Right lobe of liver (tissue), 6 donors: ENCODE data around the gene HOXA1. TPM values are rescaled to one million over a fixed set of nuclear protein-coding genes. Genes with fewer than 3 reads are reported as not detected.
A peak's percentile ranks its signal among the peaks of the same experiment; 100 is the strongest.

Experiments
- ATAC-seq, 4 donors: fragments of 200-7000 bp; cut with Tn5 transposase; one replicate each; pipeline ENCODE4 v1.9.1; 2020; ENCODE audit warnings: mild to moderate bottlenecking in 4 of 4, moderate library complexity in 4 of 4
- DNase-seq, 3 donors: peaks; one replicate each; pipeline ENCODE4 v3.0.0-alpha.2; 2020
- H3K27ac ChIP-seq, 3 donors: fragments of 200-600 bp; one replicate each; pipeline ENCODE4 v1.8.0; 2022
- H3K27me3 ChIP-seq, 2 donors: fragments of 200-600 bp; one replicate each; pipeline ENCODE4 v1.8.0; 2022
- H3K36me3 ChIP-seq, 4 donors: fragments of 200-600 bp; sonication (generic) in 1 of 4; one replicate each; pipeline versions ENCODE4 v1.5.1 to v1.8.0; 2017 to 2022; ENCODE audit warnings: control low read depth in 1 of 4
- H3K4me1 ChIP-seq, 4 donors: fragments of 200-600 bp; sonication (generic) in 1 of 4; one replicate each; pipeline versions ENCODE4 v1.5.1 to v1.8.0; 2017 to 2022; ENCODE audit warnings: control low read depth in 1 of 4
- H3K4me3 ChIP-seq, 3 donors: fragments of 200-600 bp; one replicate each; pipeline ENCODE4 v1.8.0; 2022
- H3K9me3 ChIP-seq, 4 donors: fragments of 200-600 bp; sonication (generic) in 1 of 4; one replicate each; pipeline versions ENCODE4 v1.5.1 to v1.8.0; 2017 to 2022; ENCODE audit warnings: control low read depth in 1 of 4
- POLR2A ChIP-seq: fragments of 450-650 bp; IDR thresholded peaks from one replicate; pipeline ENCODE4 v1.6.1; 2017; ENCODE audit warnings: antibody characterized with exemption, mild to moderate bottlenecking
- WGBS: methylation state at CpG from one replicate; pipeline ENCODE4 v1.1.6; 2018; ENCODE audit warnings: low coverage, low lambda C conversion rate; ENCODE audit not compliant: insufficient coverage; ENCODE audit errors: missing lambda C conversion rate; 5-methylcytosine and 5-hydroxymethylcytosine counted together
- intact Hi-C, 2 donors: fragments of 100-400 bp; cut with DNase I; formaldehyde crosslinking; loops; one replicate each; pipeline versions ENCODE4 v1.11.2 to v1.14.1; 2022
- total RNA-seq, 6 experiments: library from RNA; depleted of rRNA in 2 of 6; stranded (reverse); fragments of >200 nt in 2 of 6; fragmentation: NEBNext Ultra II Directional in 3 of 6; extraction: Animal tissue kit (Norgen Biotek cat#: 25700) in 3 of 6; gene quantifications; one replicate each; pipeline versions ENCODE4 v1.1.0 to v1.2.4, GENCODE V29; 2016 to 2023
- TF ChIP-seq, protein P1 (sequence below), 4 donors: fragments of 200-600 bp in 3 of 4; fragments of 450-650 bp in 1 of 4; IDR thresholded peaks; one replicate each; pipeline versions ENCODE4 v1.5.1 to v1.8.0; 2016 to 2022; ENCODE audit warnings: antibody characterized with exemption in 4 of 4, mild to moderate bottlenecking in 2 of 4
- donor health status: DM: no; HTN: yes; CAD: no.
- donor health status: DM: no; HTN: no; CAD: no.
- donor health status: DM: no; HTN: no; CAD: no.
- donor health status: DM: no; HTN: yes; CAD: no.
- donor health status: DM: no; HTN: yes; CAD: no.

Gene HOXA1
- total RNA-seq, 6 experiments from 2014 or later = 0.09 to 0.31 (median 0.17) TPM; not detected in 1

GRCh38 chr7:27106181-27106900, 10.5 kb upstream of the HOXA1 start:
- peaks cover 0 to 25% of the 10 kb centered on the region in 2 donors for H3K27me3 ChIP-seq
- 27% methylated on average over 17 of the region's 44 CpGs for WGBS
- no peaks in the 10 kb centered on the region for H3K36me3 ChIP-seq
- H3K27ac ChIP-seq = peak overlapping the region; percentile 5 to 71 (median 65)
- peak; percentile 18 to 43 (median 27) for ATAC-seq
- no peak for TF ChIP-seq POLR2A
- TF ChIP-seq, protein P1, sequence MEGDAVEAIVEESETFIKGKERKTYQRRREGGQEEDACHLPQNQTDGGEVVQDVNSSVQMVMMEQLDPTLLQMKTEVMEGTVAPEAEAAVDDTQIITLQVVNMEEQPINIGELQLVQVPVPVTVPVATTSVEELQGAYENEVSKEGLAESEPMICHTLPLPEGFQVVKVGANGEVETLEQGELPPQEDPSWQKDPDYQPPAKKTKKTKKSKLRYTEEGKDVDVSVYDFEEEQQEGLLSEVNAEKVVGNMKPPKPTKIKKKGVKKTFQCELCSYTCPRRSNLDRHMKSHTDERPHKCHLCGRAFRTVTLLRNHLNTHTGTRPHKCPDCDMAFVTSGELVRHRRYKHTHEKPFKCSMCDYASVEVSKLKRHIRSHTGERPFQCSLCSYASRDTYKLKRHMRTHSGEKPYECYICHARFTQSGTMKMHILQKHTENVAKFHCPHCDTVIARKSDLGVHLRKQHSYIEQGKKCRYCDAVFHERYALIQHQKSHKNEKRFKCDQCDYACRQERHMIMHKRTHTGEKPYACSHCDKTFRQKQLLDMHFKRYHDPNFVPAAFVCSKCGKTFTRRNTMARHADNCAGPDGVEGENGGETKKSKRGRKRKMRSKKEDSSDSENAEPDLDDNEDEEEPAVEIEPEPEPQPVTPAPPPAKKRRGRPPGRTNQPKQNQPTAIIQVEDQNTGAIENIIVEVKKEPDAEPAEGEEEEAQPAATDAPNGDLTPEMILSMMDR (IDR thresholded peaks at IDR 0.05) = no peak
- intact Hi-C loops = no loop called here
- DNase-seq = peak in 1 of 3 donors; percentile 33
- H3K4me3 ChIP-seq = peak overlapping the region in 1 of 3 donors; percentile 13
- H3K9me3 ChIP-seq = no peaks in the 10 kb centered on the region
- peaks cover 0 to 4% (median 2%) of the 10 kb centered on the region in 4 donors for H3K4me1 ChIP-seq

GRCh38 chr7:27105301-27106031, 9.7 kb upstream of the HOXA1 start:
- 22% methylated on average over 8 of the region's 13 CpGs for WGBS
- TF ChIP-seq, protein P1 (IDR thresholded peaks at IDR 0.05) = no peak
- TF ChIP-seq POLR2A = no peak
- Histone ChIP-seq H3K36me3 (no peaks in the 10 kb centered on the region), H3K4me3 (no peak overlapping the region), H3K9me3 (no peaks in the 10 kb centered on the region), H3K27ac (peak overlapping the region in 1 of 3 donors; percentile 65), H3K27me3 (peaks cover 0 to 18% of the 10 kb centered on the region in 2 donors), H3K4me1 (peaks cover 0 to 3% (median 0%) of the 10 kb centered on the region in 4 donors)
- ATAC-seq (no peak), DNase-seq (no peak)
- intact Hi-C loops = no loop called here

- Histone ChIP-seq H3K27me3 (peaks cover 0 to 23% of the 10 kb centered on the region in 2 donors), H3K4me3 (no peak overlapping the region), H3K27ac (peak overlapping the region in 2 of 3 donors; percentile 54 to 71), H3K9me3 (no peaks in the 10 kb centered on the region), H3K36me3 (no peaks in the 10 kb centered on the region), H3K4me1 (peaks cover 0 to 3% (median 0%) of the 10 kb centered on the region in 4 donors)
- 19% methylated on average over 13 of the region's 13 CpGs for WGBS
- no peak for DNase-seq
- TF ChIP-seq, protein P1 (IDR thresholded peaks at IDR 0.05) = no peak
- TF ChIP-seq POLR2A = no peak
- intact Hi-C loops = no loop called here
- no peak for ATAC-seq
These were observed 8.7 kb upstream of the HOXA1 start for GRCh38 chr7:27104341-27105058.

GRCh38 chr7:27103489-27104226, 7.9 kb upstream of the HOXA1 start:
- Histone ChIP-seq H3K27ac (peak overlapping the region; percentile 50 to 71 (median 54)), H3K9me3 (no peaks in the 10 kb centered on the region), H3K36me3 (no peaks in the 10 kb centered on the region), H3K27me3 (peaks cover 0 to 25% of the 10 kb centered on the region in 2 donors), H3K4me3 (no peak overlapping the region), H3K4me1 (peaks cover 0 to 3% (median 0%) of the 10 kb centered on the region in 4 donors)
- DNase-seq (no peak), ATAC-seq (peak in 2 of 4 donors; percentile 7 to 11)
- intact Hi-C loops = no loop called here
- WGBS = 11% methylated on average over 22 of the region's 35 CpGs
- no peak for TF ChIP-seq POLR2A
- TF ChIP-seq, protein P1 (IDR thresholded peaks at IDR 0.05) = no peak
